ENCODE data around the gene POLE3. TPM values are rescaled to one million over a fixed set of nuclear protein-coding genes. Genes with fewer than 3 reads are reported as not detected.

POLE3 gene
- total and polyA plus RNA-seq, 9 of the 15 experiments (the other 6 are each of a cell fraction or from before 2014, with no cell fraction given) = 52.6 to 179 (median 110) TPM

DNA sequence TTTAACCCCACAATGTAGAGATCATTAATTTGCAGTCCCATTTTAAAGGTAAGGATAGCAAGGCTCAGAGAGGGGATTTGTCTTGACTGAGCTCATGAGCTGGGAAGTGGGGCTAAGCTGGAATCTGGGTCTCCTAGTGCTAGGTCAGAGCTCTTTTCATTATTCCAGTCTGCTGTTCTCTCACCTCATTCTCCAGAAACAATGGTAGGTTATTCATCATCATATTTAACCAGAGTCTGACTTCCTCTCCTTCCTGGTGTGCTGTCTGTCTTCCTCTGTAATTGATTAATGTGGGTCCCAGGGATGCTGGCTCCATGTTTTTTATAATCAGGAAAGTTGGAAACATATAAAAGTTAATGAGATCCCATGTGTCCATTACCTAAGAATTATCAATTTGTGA, 20.7 kb upstream of the POLE3 start:
- Histone ChIP-seq H3K9ac (ENCODE audit: insufficient read depth in 1 of 2, low read depth in 2 of 2, low read length in 2 of 2) (no peak overlapping the region), H3K9me1 (ENCODE audit: control insufficient read depth, insufficient read depth, low read length) (no peaks in the 10 kb centered on the region), H4K20me1 (replicated peaks; ENCODE audit: control insufficient read depth, insufficient read depth, low read length) (no peaks in the 10 kb centered on the region), H3K27ac (ENCODE audit: extremely low read depth, low read depth, low read length) (no peak overlapping the region), H3K4me2 (ENCODE audit: insufficient read depth, low read length) (no peak overlapping the region), H3K4me1 (replicated peaks in 1 of 2; ENCODE audit: control insufficient read depth in 2 of 2, insufficient read depth in 2 of 2, low read length in 2 of 2) (no peaks in the 10 kb centered on the region; a peak in 1 of 5 replicates), H3K27me3 (ENCODE audit: control insufficient read depth in 2 of 2, insufficient read depth in 2 of 2, low read length in 2 of 2) (peaks cover 4 to 13% of the 10 kb centered on the region in 2 experiments; a peak in 3 of 5 replicates), H3K9me3 (replicated peaks; ENCODE audit: control insufficient read depth, insufficient read depth, low read depth, low read length) (no peaks in the 10 kb centered on the region), H3K79me2 (ENCODE audit: control insufficient read depth, insufficient read depth, low read length) (no peaks in the 10 kb centered on the region), H3K36me3 (ENCODE audit: control insufficient read depth, insufficient read depth, low read length) (no peaks in the 10 kb centered on the region), H2AFZ (ENCODE audit: low read depth, low read length) (no peak overlapping the region), H3K4me3 (no peak overlapping the region)
- in situ Hi-C loops (cut with MboI) = no loop called here
- TF ChIP-seq BRD4 (IDR thresholded peaks at IDR 0.05) = no peak
- TF ChIP-seq SOX6 (IDR thresholded peaks at IDR 0.05) = no peak
- TF ChIP-seq GATAD2B (IDR thresholded peaks at IDR 0.05; ENCODE audit: borderline replicate concordance) = no peak
- TF ChIP-seq TOE1 (IDR thresholded peaks at IDR 0.05; ENCODE audit: borderline replicate concordance) = no peak
- no peak for TF ChIP-seq TOE1 (CRISPR knock-in tag; IDR thresholded peaks at IDR 0.05; ENCODE audit: borderline replicate concordance, low read depth)
- no peak for TF ChIP-seq JUND (IDR thresholded peaks at IDR 0.05; ENCODE audit: borderline replicate concordance, low read depth, low read length)
- no peak for TF ChIP-seq JUND (tag; IDR thresholded peaks at IDR 0.05; ENCODE audit: borderline replicate concordance, low read depth, low read length)
- TF ChIP-seq, protein P1, sequence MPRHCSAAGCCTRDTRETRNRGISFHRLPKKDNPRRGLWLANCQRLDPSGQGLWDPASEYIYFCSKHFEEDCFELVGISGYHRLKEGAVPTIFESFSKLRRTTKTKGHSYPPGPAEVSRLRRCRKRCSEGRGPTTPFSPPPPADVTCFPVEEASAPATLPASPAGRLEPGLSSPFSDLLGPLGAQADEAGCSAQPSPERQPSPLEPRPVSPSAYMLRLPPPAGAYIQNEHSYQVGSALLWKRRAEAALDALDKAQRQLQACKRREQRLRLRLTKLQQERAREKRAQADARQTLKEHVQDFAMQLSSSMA (CRISPR knock-in tag; IDR thresholded peaks at IDR 0.05) = no peak
- TF ChIP-seq, protein P2, sequence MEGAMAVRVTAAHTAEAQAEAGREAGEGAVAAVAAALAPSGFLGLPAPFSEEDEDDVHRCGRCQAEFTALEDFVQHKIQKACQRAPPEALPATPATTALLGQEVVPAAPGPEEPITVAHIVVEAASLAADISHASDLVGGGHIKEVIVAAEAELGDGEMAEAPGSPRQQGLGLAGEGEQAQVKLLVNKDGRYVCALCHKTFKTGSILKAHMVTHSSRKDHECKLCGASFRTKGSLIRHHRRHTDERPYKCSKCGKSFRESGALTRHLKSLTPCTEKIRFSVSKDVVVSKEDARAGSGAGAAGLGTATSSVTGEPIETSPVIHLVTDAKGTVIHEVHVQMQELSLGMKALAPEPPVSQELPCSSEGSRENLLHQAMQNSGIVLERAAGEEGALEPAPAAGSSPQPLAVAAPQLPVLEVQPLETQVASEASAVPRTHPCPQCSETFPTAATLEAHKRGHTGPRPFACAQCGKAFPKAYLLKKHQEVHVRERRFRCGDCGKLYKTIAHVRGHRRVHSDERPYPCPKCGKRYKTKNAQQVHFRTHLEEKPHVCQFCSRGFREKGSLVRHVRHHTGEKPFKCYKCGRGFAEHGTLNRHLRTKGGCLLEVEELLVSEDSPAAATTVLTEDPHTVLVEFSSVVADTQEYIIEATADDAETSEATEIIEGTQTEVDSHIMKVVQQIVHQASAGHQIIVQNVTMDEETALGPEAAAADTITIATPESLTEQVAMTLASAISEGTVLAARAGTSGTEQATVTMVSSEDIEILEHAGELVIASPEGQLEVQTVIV (CRISPR knock-in tag; IDR thresholded peaks at IDR 0.05; ENCODE audit: borderline replicate concordance) = no peak
- no peak for TF ChIP-seq ZNF224 (CRISPR knock-in tag; IDR thresholded peaks at IDR 0.05)
- TF ChIP-seq ZNF445 (CRISPR knock-in tag; IDR thresholded peaks at IDR 0.05; ENCODE audit: low read depth) = no peak
- TF ChIP-seq, protein P3, sequence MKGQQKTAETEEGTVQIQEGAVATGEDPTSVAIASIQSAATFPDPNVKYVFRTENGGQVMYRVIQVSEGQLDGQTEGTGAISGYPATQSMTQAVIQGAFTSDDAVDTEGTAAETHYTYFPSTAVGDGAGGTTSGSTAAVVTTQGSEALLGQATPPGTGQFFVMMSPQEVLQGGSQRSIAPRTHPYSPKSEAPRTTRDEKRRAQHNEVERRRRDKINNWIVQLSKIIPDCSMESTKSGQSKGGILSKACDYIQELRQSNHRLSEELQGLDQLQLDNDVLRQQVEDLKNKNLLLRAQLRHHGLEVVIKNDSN (CRISPR knock-in tag; IDR thresholded peaks at IDR 0.05) = no peak
- no peak for TF ChIP-seq GATAD2A (IDR thresholded peaks at IDR 0.05)
- TF ChIP-seq HEY1 (CRISPR knock-in tag; IDR thresholded peaks at IDR 0.05; ENCODE audit: borderline replicate concordance) = no peak
- no peak for TF ChIP-seq ETS2 (tag; IDR thresholded peaks at IDR 0.05; ENCODE audit: borderline replicate concordance, poor library complexity, severe bottlenecking)
- no TSS peak for BruUV-seq (replicated peaks)
- FAIRE-seq = no peak
- POLR2A ChIA-PET = no interaction called here
- DNase-seq (ENCODE audit: extremely low read depth in 1 of 4, low spot score in 3 of 4) = no peak
- intact Hi-C loops (cut with micrococcal nuclease) = no loop called here
- no peak for ATAC-seq
- CTCF ChIA-PET (ENCODE audit: low intra/inter-chr PET ratio) = no interaction called here
